ENCODE measurements around the gene SNX9.

- TF ChIP-seq ZNF221 (tag by site-specific recombination; IDR thresholded peaks at IDR 0.05; ENCODE audit: borderline replicate concordance), result no peak
- no peak for TF ChIP-seq CTCF (tag by site-specific recombination; IDR thresholded peaks at IDR 0.05)
- no peak for TF ChIP-seq TRIM28 (IDR thresholded peaks at IDR 0.05; ENCODE audit: borderline replicate concordance, low read length)
- TF ChIP-seq ZBTB1 (tag by site-specific recombination; IDR thresholded peaks at IDR 0.05), result no peak
- TF ChIP-seq KLF9 (tag by site-specific recombination; IDR thresholded peaks at IDR 0.05; ENCODE audit: low read depth), result no peak
- no peak for TF ChIP-seq ZNF10 (tag by site-specific recombination; IDR thresholded peaks at IDR 0.05)
These were observed 132.6 kb downstream of the SNX9 start for GRCh38 chr6:157955675-157956074.

All from HEK293 (cell line).